B cell (primary cell): Measurements from ENCODE around the gene MAVS. TPM values are rescaled to one million over a fixed set of nuclear protein-coding genes. Genes with fewer than 3 reads are reported as not detected.
A peak's percentile ranks its signal among the peaks of the same experiment; 100 is the strongest.

Experiments
- ATAC-seq: fragments of 200-7000 bp; cut with Tn5 transposase; one replicate; pipeline ENCODE4 v1.10.0; 2021; ENCODE audit warnings: low read depth, mild to moderate bottlenecking, moderate number of reproducible peaks, moderate library complexity
- CTCF ChIA-PET: fragments of 350-600 bp; sonication (Branson Sonifier 250); formaldehyde crosslinking; loops from one replicate; lab custom pipeline; 2021; ENCODE audit warnings: antibody characterized with exemption, inconsistent platforms; lab: Charles Lee
- POLR2A ChIA-PET: fragments of 350-600 bp; sonication (Branson Sonifier 250); formaldehyde crosslinking; loops from one replicate; lab custom pipeline; 2021; ENCODE audit warnings: antibody characterized with exemption; lab: Charles Lee
- DNase-seq: peaks from one replicate; pipeline ENCODE4 v3.0.0; 2013
- H2AFZ ChIP-seq: 2 replicates; pipeline ENCODE4 v1.6.1; 2012; ENCODE audit warnings: mild to moderate bottlenecking, low read depth, low read length; ENCODE audit not compliant: insufficient read depth, poor library complexity, severe bottlenecking
- H3K27ac ChIP-seq, 2 donors: 1 replicate in 1 of 2; 2 replicates in 1 of 2; pipeline ENCODE4 v1.5.1; 2012 to 2013; ENCODE audit warnings: low read length in 2 of 2, mild to moderate bottlenecking in 2 of 2, moderate library complexity in 1 of 2
- H3K27me3 ChIP-seq, 4 experiments: fragments of 200-600 bp in 1 of 4; sonication (generic) in 1 of 4; replicated peaks in 1 of 4; 1 replicate in 2 of 4; 2 replicates in 2 of 4; pipeline versions ENCODE4 v1.6.1 to v1.7.0; 2013 to 2016; ENCODE audit warnings: low read length in 3 of 4, mild to moderate bottlenecking in 2 of 4, mixed read lengths in 1 of 4, moderate library complexity in 1 of 4; ENCODE audit not compliant: insufficient read depth in 4 of 4, control insufficient read depth in 3 of 4; ENCODE audit errors: control extremely low read depth in 1 of 4
- H3K36me3 ChIP-seq, 2 experiments: replicated peaks in 1 of 2; 1 replicate in 1 of 2; 2 replicates in 1 of 2; pipeline versions ENCODE4 v1.6.1 to v1.7.1; 2013; ENCODE audit warnings: low read length in 1 of 2; ENCODE audit not compliant: insufficient read depth in 2 of 2, control insufficient read depth in 1 of 2; ENCODE audit errors: control extremely low read depth in 1 of 2, extremely low read depth in 1 of 2
- H3K4me1 ChIP-seq, 2 donors: fragments of 200-600 bp in 1 of 2; sonication (generic) in 1 of 2; 1 replicate in 1 of 2; 2 replicates in 1 of 2; pipeline versions ENCODE4 v1.5.1 to v1.6.1; 2013 to 2017; ENCODE audit warnings: low read length in 2 of 2; ENCODE audit not compliant: control insufficient read depth in 2 of 2, insufficient read depth in 2 of 2
- H3K4me2 ChIP-seq: replicated peaks from 2 replicates; pipeline ENCODE3; 2012; ENCODE audit warnings: mild to moderate bottlenecking, low read depth, low read length; ENCODE audit not compliant: poor library complexity, severe bottlenecking
- H3K4me3 ChIP-seq, 5 experiments: fragments of 200-600 bp in 1 of 5; sonication (generic) in 1 of 5; 1 replicate in 3 of 5; 2 replicates in 2 of 5; pipeline versions ENCODE4 v1.5.1 to v1.7.0; 2011 to 2016; ENCODE audit warnings: low read length in 4 of 5, mild to moderate bottlenecking in 4 of 5, low read depth in 2 of 5, control low read depth in 1 of 5, moderate library complexity in 1 of 5; ENCODE audit not compliant: insufficient read depth in 1 of 5; ENCODE audit errors: control extremely low read depth in 1 of 5, extremely low read depth in 1 of 5
- H3K79me2 ChIP-seq: fragments of 200-600 bp; sonication (generic); one replicate; pipeline ENCODE4 v1.6.0; 2016; ENCODE audit warnings: low read length; ENCODE audit not compliant: control insufficient read depth, insufficient read depth
- H3K9ac ChIP-seq: fragments of 200-600 bp; sonication (generic); 2 replicates; pipeline ENCODE4 v1.6.1; 2017; ENCODE audit warnings: mild to moderate bottlenecking, low read length, moderate library complexity
- H3K9me3 ChIP-seq, 3 donors: one replicate each; pipeline versions ENCODE4 v1.6.1 to v1.7.1; 2013; ENCODE audit warnings: low read length in 2 of 3; ENCODE audit not compliant: control insufficient read depth in 2 of 3, insufficient read depth in 1 of 3; ENCODE audit errors: control extremely low read depth in 1 of 3
- H4K20me1 ChIP-seq: 2 replicates; pipeline ENCODE4 v1.6.0; 2012; ENCODE audit warnings: mild to moderate bottlenecking, low read length; ENCODE audit not compliant: insufficient read depth, control insufficient read depth, poor library complexity, severe bottlenecking
- H3K27ac Mint-ChIP-seq: one replicate; pipeline ENCODE4 v1.8.0; 2021; ENCODE audit warnings: mixed read lengths
- H3K27me3 Mint-ChIP-seq: one replicate; pipeline ENCODE4 v1.8.0; 2021; ENCODE audit warnings: mixed read lengths
- H3K4me1 Mint-ChIP-seq: one replicate; pipeline ENCODE4 v1.8.0; 2021; ENCODE audit warnings: mixed read lengths
- H3K4me3 Mint-ChIP-seq: one replicate; pipeline ENCODE4 v1.8.0; 2021; ENCODE audit warnings: mixed read lengths
- H3K9me3 Mint-ChIP-seq: one replicate; pipeline ENCODE4 v1.8.0; 2022; ENCODE audit warnings: mixed read lengths; ENCODE audit not compliant: insufficient read depth
- EZH2 ChIP-seq: IDR thresholded peaks from 2 replicates; pipeline ENCODE4 v1.6.1; 2012; ENCODE audit warnings: borderline replicate concordance, low read depth, mild to moderate bottlenecking, moderate library complexity, low read length; ENCODE audit not compliant: insufficient read depth, poor library complexity, severe bottlenecking
- WGBS: methylation state at CpG from one replicate; pipeline ENCODE4 v1.1.5; 2013; ENCODE audit warnings: missing lambda C conversion rate; ENCODE audit not compliant: insufficient coverage; 5-methylcytosine and 5-hydroxymethylcytosine counted together
- intact Hi-C: fragments of 100-400 bp; cut with micrococcal nuclease; formaldehyde crosslinking; loops from one replicate; pipeline ENCODE4 v1.10.0; 2022
- polyA plus RNA-seq: library from polyadenylated mRNA; depleted of rRNA; stranded (reverse); fragments of >200 nt; gene quantifications from 2 replicates; pipeline ENCODE4 v1.2.3, GENCODE V29; 2012
- total RNA-seq, 2 donors: library from RNA; stranded (reverse); fragments of 120-200 nt in 1 of 2; gene quantifications; 1 replicate in 1 of 2; 2 replicates in 1 of 2; pipeline versions ENCODE4 v1.2.3 to v1.2.4, GENCODE V29; 2013 to 2022
- TF ChIP-seq, protein P1 (sequence below): fragments of 200-600 bp; IDR thresholded peaks from one replicate; pipeline ENCODE4 v1.8.0; 2022; ENCODE audit warnings: antibody characterized with exemption, mild to moderate bottlenecking

Gene MAVS
- total and polyA plus RNA-seq, 2 donors (not counting 1 experiment from before 2014, with no cell fraction given) = 17.2 to 52.2 TPM

DNA sequence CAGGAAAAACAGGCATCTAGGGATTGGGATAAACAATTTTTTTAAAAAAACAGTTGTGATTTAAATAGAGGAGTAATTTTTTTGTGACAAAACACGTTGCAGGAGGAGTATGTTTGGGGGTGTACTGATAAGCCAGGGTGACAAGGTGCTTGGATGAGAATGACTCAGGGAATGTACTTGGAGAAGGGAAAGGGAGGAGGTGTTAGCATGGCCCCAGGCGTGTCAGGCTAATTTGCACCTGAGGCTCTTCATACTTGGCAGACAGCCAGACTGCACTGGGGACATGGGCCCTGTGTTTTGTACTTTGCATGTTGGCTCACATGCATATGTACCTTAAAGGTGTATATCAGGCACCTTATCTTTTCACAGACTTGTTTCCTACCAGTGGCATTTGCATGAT, 65.3 kb downstream of the MAVS start:
- H3K9me3 ChIP-seq = no peaks in the 10 kb centered on the region
- H3K27me3 ChIP-seq = no peaks in the 10 kb centered on the region
- H3K27ac Mint-ChIP-seq = peak overlapping the region; percentile 56
- ChIA-PET POLR2A (no interaction called here), CTCF (no interaction called here)
- peaks cover 9 to 75% of the 10 kb centered on the region in 2 experiments for H3K36me3 ChIP-seq
- H3K9ac ChIP-seq = no peak overlapping the region
- no peaks in the 10 kb centered on the region for H3K27me3 Mint-ChIP-seq
- ATAC-seq (no peak), DNase-seq (no peak)
- H3K4me1 Mint-ChIP-seq = peaks cover 28% of the 10 kb centered on the region
- H3K4me3 ChIP-seq = no peak overlapping the region
- TF ChIP-seq EZH2 = no peak
- TF ChIP-seq, protein P1, sequence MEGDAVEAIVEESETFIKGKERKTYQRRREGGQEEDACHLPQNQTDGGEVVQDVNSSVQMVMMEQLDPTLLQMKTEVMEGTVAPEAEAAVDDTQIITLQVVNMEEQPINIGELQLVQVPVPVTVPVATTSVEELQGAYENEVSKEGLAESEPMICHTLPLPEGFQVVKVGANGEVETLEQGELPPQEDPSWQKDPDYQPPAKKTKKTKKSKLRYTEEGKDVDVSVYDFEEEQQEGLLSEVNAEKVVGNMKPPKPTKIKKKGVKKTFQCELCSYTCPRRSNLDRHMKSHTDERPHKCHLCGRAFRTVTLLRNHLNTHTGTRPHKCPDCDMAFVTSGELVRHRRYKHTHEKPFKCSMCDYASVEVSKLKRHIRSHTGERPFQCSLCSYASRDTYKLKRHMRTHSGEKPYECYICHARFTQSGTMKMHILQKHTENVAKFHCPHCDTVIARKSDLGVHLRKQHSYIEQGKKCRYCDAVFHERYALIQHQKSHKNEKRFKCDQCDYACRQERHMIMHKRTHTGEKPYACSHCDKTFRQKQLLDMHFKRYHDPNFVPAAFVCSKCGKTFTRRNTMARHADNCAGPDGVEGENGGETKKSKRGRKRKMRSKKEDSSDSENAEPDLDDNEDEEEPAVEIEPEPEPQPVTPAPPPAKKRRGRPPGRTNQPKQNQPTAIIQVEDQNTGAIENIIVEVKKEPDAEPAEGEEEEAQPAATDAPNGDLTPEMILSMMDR = no peak
- no peak overlapping the region for H3K4me2 ChIP-seq
- H3K9me3 Mint-ChIP-seq = no peaks in the 10 kb centered on the region
- no peak overlapping the region for H2AFZ ChIP-seq
- H3K4me1 ChIP-seq = peaks cover 9 to 10% of the 10 kb centered on the region in 2 donors
- H3K4me3 Mint-ChIP-seq = no peak overlapping the region
- intact Hi-C loops = no loop called here
- 89% methylated on average over 2 of the region's 2 CpGs for WGBS
- no peak overlapping the region for H3K27ac ChIP-seq
- H3K79me2 ChIP-seq = peaks cover 78% of the 10 kb centered on the region
- peaks cover 63% of the 10 kb centered on the region for H4K20me1 ChIP-seq

DNA sequence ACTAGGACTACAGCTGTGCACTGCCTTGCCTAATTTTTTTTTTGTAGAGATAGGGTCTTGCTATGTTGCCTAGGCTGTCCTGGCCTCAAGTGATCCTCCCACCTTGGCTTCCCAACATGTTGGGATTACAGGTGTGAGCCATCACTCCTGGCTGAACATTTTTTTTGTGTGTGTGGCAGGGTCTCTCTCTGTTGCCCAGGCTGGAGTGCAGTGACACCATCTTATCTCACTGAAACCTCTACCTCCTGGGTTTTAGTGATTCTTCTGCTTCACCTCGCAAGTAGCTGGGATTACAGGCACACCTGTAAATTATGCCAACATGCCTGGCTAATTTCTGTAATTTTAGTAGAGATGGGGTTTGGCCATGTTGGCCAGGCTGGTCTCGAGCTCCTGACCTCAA, 67.8 kb downstream of the MAVS start:
- Mint-ChIP-seq H3K27me3 (no peaks in the 10 kb centered on the region), H3K27ac (no peak overlapping the region), H3K4me1 (peaks cover 9% of the 10 kb centered on the region), H3K4me3 (no peak overlapping the region), H3K9me3 (no peaks in the 10 kb centered on the region)
- DNase-seq (no peak), ATAC-seq (no peak)
- no peak overlapping the region for H3K4me2 ChIP-seq
- ChIA-PET POLR2A (no interaction called here), CTCF (no interaction called here)
- intact Hi-C loops = no loop called here
- H3K27ac ChIP-seq = no peak overlapping the region
- no peak overlapping the region for H3K9ac ChIP-seq
- H3K9me3 ChIP-seq = no peaks in the 10 kb centered on the region
- peaks cover 73% of the 10 kb centered on the region for H3K79me2 ChIP-seq
- H2AFZ ChIP-seq = no peak overlapping the region
- peaks cover 54% of the 10 kb centered on the region for H4K20me1 ChIP-seq
- WGBS = 100% methylated on average over 1 of the region's 2 CpGs
- TF ChIP-seq, protein P1 = no peak
- TF ChIP-seq EZH2 = no peak
- no peak overlapping the region for H3K4me3 ChIP-seq
- no peaks in the 10 kb centered on the region for H3K27me3 ChIP-seq
- peaks cover 11 to 82% of the 10 kb centered on the region in 2 experiments for H3K36me3 ChIP-seq
- no peaks in the 10 kb centered on the region for H3K4me1 ChIP-seq
